Lung (tissue), 12 donors: ENCODE data around the gene ABHD16B. TPM values are rescaled to one million over a fixed set of nuclear protein-coding genes. Genes with fewer than 3 reads are reported as not detected.

Source experiments
- ATAC-seq: fragments of 200-7000 bp; cut with Tn5 transposase; one replicate; pipeline ENCODE4 v1.9.1; 2020; ENCODE audit warnings: moderate number of reproducible peaks; ENCODE audit not compliant: insufficient read depth, low FRiP score
- DNase-seq, 3 donors: peaks; one replicate each; pipeline ENCODE4 v3.0.0-alpha.2; 2013 to 2017
- H3K27ac ChIP-seq, 2 donors: one replicate each; pipeline ENCODE4 v1.5.1; 2013; ENCODE audit warnings: mild to moderate bottlenecking in 2 of 2, moderate library complexity in 2 of 2, control low read depth in 1 of 2, inconsistent platforms in 1 of 2, low read depth in 1 of 2, low read length in 1 of 2
- H3K27me3 ChIP-seq, 3 donors: one replicate each; pipeline ENCODE4 v1.5.1; 2013; ENCODE audit warnings: low read length in 2 of 3; ENCODE audit not compliant: control insufficient read depth in 3 of 3, insufficient read depth in 3 of 3
- H3K36me3 ChIP-seq, 4 donors: one replicate each; pipeline ENCODE4 v1.5.1; 2013; ENCODE audit warnings: low read length in 4 of 4, mild to moderate bottlenecking in 1 of 4, moderate library complexity in 1 of 4; ENCODE audit not compliant: control insufficient read depth in 4 of 4, insufficient read depth in 4 of 4
- H3K4me1 ChIP-seq, 5 donors: one replicate each; pipeline ENCODE4 v1.5.1; 2013; ENCODE audit warnings: low read length in 5 of 5, mild to moderate bottlenecking in 2 of 5, moderate library complexity in 1 of 5; ENCODE audit not compliant: control insufficient read depth in 5 of 5, insufficient read depth in 5 of 5
- H3K4me3 ChIP-seq: one replicate; pipeline ENCODE4 v1.5.1; 2013; ENCODE audit warnings: mild to moderate bottlenecking, control low read depth, moderate library complexity
- H3K9ac ChIP-seq, 2 donors: one replicate each; pipeline ENCODE4 v1.5.1; 2013; ENCODE audit warnings: low read length in 2 of 2, control low read depth in 1 of 2; ENCODE audit not compliant: insufficient read depth in 1 of 2
- H3K9me3 ChIP-seq, 4 donors: one replicate each; pipeline ENCODE4 v1.5.1; 2013; ENCODE audit warnings: low read length in 3 of 4, mild to moderate bottlenecking in 1 of 4, moderate library complexity in 1 of 4; ENCODE audit not compliant: control insufficient read depth in 4 of 4, insufficient read depth in 3 of 4
- whole genome bisulfite sequencing, 2 donors: extraction: QIAGEN DNeasy Blood & Tissue Kit; methylation state at CpG; one replicate each; pipeline ENCODE4 v1.1.7; 2013; 5-methylcytosine and 5-hydroxymethylcytosine counted together
- polyA plus RNA-seq, 2 donors: library from polyadenylated mRNA; stranded (reverse); fragments of 200-250 nt; gene quantifications; one replicate each; pipeline ENCODE4 v1.2.1, GENCODE V29; 2013
- total RNA-seq, 2 donors: library from RNA; depleted of rRNA in 1 of 2; stranded (reverse); fragments of >200 nt in 1 of 2; gene quantifications; one replicate each; pipeline ENCODE4 v1.2.1, GENCODE V29; 2014 to 2021
- TF ChIP-seq, protein P1 (sequence below): IDR thresholded peaks from 2 replicates; pipeline ENCODE4 v1.5.1; 2012; ENCODE audit warnings: mild to moderate bottlenecking; ENCODE audit errors: control extremely low read depth, extremely low read depth
- donor health status: control.
- donor health status: control.
- donor health status: Bipolar disorder and iron deficiency.
- donor health status: healthy.
- donor health status: DM: yes; HTN: yes; CAD: no.

ABHD16B gene
- total and polyA plus RNA-seq, 4 donors, result 0.89 to 1.5 TPM; not detected in 2

DNA sequence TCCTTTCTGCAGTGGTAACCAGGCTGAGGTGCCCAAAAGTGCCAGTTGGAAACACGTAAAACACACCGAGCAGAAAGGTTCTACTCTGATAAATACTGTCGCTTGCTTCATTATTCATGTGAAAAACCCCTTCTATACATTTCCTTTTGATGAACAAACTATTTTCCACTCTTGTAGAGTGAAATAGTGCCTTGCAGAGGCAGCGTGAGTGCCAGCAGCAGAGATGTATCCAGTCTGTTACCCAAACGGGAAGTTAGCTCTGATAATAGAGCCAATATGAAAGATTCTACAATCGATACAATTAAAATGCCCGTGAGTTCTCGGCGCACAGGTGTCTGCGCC is 31.7 kb upstream of the ABHD16B start:
- peak overlapping the region in 1 of 2 donors; percentile 74 for H3K27ac ChIP-seq
- 5 to 9% methylated on average over 10 of the region's 10 CpGs for WGBS, 2 donors
- DNase-seq, result peak in 2 of 3 donors; percentile 48 to 50
- H3K4me1 ChIP-seq, result peaks cover 4 to 30% (median 10%) of the 10 kb centered on the region in 5 donors
- H3K4me3 ChIP-seq, result peak overlapping the region; percentile 37
- H3K9ac ChIP-seq, result peak overlapping the region in 1 of 2 donors; percentile 74
- ATAC-seq, result no peak
- H3K36me3 ChIP-seq, result no peaks in the 10 kb centered on the region
- H3K9me3 ChIP-seq, result no peaks in the 10 kb centered on the region
- TF ChIP-seq, protein P1, sequence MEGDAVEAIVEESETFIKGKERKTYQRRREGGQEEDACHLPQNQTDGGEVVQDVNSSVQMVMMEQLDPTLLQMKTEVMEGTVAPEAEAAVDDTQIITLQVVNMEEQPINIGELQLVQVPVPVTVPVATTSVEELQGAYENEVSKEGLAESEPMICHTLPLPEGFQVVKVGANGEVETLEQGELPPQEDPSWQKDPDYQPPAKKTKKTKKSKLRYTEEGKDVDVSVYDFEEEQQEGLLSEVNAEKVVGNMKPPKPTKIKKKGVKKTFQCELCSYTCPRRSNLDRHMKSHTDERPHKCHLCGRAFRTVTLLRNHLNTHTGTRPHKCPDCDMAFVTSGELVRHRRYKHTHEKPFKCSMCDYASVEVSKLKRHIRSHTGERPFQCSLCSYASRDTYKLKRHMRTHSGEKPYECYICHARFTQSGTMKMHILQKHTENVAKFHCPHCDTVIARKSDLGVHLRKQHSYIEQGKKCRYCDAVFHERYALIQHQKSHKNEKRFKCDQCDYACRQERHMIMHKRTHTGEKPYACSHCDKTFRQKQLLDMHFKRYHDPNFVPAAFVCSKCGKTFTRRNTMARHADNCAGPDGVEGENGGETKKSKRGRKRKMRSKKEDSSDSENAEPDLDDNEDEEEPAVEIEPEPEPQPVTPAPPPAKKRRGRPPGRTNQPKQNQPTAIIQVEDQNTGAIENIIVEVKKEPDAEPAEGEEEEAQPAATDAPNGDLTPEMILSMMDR, result no peak
- H3K27me3 ChIP-seq, result peaks cover 0 to 23% (median 5%) of the 10 kb centered on the region in 3 donors

DNA sequence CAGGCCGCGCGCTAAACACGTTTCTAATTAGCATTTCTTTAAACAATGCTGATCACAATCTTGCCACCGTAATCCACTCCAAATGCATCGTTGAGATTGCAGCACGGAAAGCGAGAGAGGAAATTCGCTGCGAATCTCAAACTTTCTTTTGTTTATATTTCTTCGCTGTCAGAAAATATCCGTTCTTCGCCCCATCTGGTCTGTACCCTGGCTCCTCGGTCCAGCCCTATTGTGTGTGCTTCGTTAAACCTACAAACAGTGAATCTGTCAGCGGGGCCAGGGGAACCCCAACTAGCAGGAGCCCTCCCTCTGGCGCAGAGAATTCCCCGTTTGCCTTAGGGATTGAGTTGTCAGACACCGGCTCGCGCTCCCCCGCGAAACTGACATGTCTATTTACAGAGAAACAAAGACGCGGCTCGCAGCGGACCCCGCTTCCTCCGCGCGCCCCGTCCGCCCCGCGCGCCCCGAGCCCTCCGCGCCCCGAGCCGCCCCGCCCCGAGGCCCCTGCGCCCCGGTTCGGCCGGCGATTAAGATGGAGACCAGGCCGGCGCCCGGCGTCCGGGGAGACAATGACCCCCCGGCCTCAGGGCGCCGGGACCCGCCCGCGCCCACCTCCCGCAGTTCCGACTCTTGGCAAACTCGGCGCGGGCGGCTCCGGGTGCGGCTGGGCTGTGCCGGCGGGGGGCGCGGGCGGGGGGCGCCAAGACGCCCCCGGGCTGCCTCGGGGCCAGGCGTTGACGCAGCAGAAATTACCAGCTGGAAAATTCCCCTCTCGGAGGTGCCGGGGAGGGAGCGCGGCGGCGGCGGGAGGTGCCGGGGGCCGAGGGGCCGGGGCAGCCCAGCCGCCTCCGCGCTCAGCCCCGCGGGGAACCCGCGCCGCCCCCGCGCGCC is 31.1 kb upstream of the ABHD16B start:
- TF ChIP-seq, protein P1, result no peak
- Histone ChIP-seq H3K4me3 (peak overlapping the region; percentile 37), H3K9me3 (no peaks in the 10 kb centered on the region), H3K9ac (peak overlapping the region in 1 of 2 donors; percentile 74), H3K36me3 (no peaks in the 10 kb centered on the region), H3K27me3 (peaks cover 0 to 23% (median 5%) of the 10 kb centered on the region in 3 donors), H3K27ac (peak overlapping the region; percentile 26 to 74), H3K4me1 (peaks cover 4 to 36% (median 14%) of the 10 kb centered on the region in 5 donors)
- WGBS, 2 donors, result 0 to 1% methylated on average over 61 to 99 of the region's 99 CpGs
- DNase-seq (peak in 2 of 3 donors; percentile 41 to 55), ATAC-seq (no peak)

DNA sequence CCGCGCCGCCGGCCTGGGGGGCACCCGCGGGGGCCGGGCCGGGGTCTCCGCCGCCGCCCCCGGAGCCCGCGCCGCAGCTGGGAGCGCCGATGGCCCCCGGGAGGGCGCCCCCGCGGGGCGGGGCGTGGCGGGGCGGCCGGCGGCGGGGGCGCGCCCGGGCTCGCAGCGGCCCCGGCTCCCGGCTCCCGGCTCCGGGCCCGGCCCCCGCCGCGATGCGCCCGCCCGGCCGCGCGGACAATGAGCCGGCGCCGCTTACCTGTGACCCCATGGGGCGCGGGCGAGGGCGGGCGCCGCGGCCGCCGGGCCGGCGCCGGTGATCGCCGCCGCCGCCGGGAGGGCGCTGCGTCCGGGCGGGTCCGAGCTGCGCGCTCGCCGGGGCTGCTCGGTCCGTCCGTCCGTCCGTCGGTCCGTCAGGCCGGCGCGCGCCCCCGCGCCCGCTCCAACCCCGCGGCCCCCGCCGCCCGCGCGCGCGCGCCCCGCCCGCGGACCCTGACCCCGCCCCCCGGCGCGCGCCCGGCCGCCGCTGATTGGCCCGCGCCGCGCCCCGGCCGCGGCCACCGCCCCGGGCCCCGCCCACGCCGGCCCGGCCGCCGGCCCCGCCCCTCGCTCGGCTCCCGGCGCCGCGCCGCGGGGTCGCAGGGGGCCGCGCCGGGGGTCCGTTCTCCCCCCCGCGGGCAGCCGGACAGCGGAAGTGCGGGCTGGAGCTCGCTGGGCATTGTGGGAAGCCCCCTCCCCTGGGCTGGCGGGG is 30.3 kb upstream of the ABHD16B start, which contains the start of gene ZBTB46:
Gene ZBTB46, minus strand, starts transcription at position 424 of the 748 bp plus-strand sequence. CDS start 40,507 bp downstream, outside the sequence.
- no peaks in the 10 kb centered on the region for H3K9me3 ChIP-seq

More for the DNA sequence above, 30.3 kb upstream of the ABHD16B start, which contains the start of gene ZBTB46:
- Histone ChIP-seq H3K36me3 (no peaks in the 10 kb centered on the region), H3K27ac (peak within 1 kb of the TSS; percentile 72 to 90), H3K9ac (no peak within 1 kb of the TSS), H3K4me1 (peaks cover 4 to 40% (median 14%) of the 10 kb centered on the region in 5 donors), H3K27me3 (peaks cover 0 to 21% (median 5%) of the 10 kb centered on the region in 3 donors), H3K4me3 (peak within 1 kb of the TSS; percentile 48)
- TF ChIP-seq, protein P1, result no peak
- DNase-seq, result peak; percentile 46 to 70 (median 49)
- peak; percentile 49 for ATAC-seq
- WGBS, 2 donors, result 0 to 1% methylated on average over 32 to 147 of the region's 147 CpGs
